SK-N-SH (cell line): Measurements from ENCODE around the gene PPP3R2.

Experiments
- CHD2 ChIP-seq: fragments of 150-350 bp; IDR thresholded peaks from 2 replicates; pipeline ENCODE4 v1.6.1; 2018; ENCODE audit warnings: low read length; ENCODE audit not compliant: partially characterized antibody
- CTCF ChIP-seq: fragments of 200-600 bp; sonication (generic); IDR thresholded peaks from 2 replicates; pipeline ENCODE4 v1.6.1; 2017; ENCODE audit warnings: antibody characterized with exemption, mild to moderate bottlenecking, moderate library complexity
- EP300 ChIP-seq, 2 experiments: IDR thresholded peaks; 2 replicates each; pipeline versions ENCODE4 v1.4.0 to v1.6.1; 2012; ENCODE audit warnings: borderline replicate concordance in 1 of 2, low read depth in 1 of 2, low read length in 1 of 2
- FOXM1 ChIP-seq: IDR thresholded peaks from 2 replicates; pipeline ENCODE4 v1.4.0; 2012; ENCODE audit warnings: low read depth, mild to moderate bottlenecking
- MAX ChIP-seq: IDR thresholded peaks from 2 replicates; pipeline ENCODE4 v1.4.0; 2012; ENCODE audit warnings: low read depth
- POLR2AphosphoS5 ChIP-seq: IDR thresholded peaks from 2 replicates; pipeline ENCODE4 v1.6.1; 2012; ENCODE audit warnings: low read depth, low read length
- RAD21 ChIP-seq: IDR thresholded peaks from 2 replicates; pipeline ENCODE4 v1.6.1; 2012; ENCODE audit warnings: mild to moderate bottlenecking, low read length
- REST ChIP-seq: IDR thresholded peaks from 2 replicates; pipeline ENCODE4 v1.6.1; 2012; ENCODE audit warnings: mild to moderate bottlenecking, low read depth, low read length, moderate library complexity
- TAF1 ChIP-seq: IDR thresholded peaks from 2 replicates; pipeline ENCODE4 v1.6.1; 2012; ENCODE audit warnings: low read depth, mild to moderate bottlenecking, low read length, moderate library complexity, borderline replicate concordance
- TCF12 ChIP-seq: IDR thresholded peaks from 2 replicates; pipeline ENCODE4 v1.4.0; 2012
- TEAD4 ChIP-seq: IDR thresholded peaks from 2 replicates; pipeline ENCODE4 v1.4.0; 2012; ENCODE audit warnings: mild to moderate bottlenecking, borderline replicate concordance; ENCODE audit not compliant: insufficient read depth
- USF1 ChIP-seq: IDR thresholded peaks from 2 replicates; pipeline ENCODE4 v1.4.0; 2012; ENCODE audit warnings: low read depth, borderline replicate concordance

- TF ChIP-seq CTCF (peak; percentile 67), MAX (no peak), REST (no peak), POLR2AphosphoS5 (no peak), TEAD4 (no peak), TCF12 (no peak), FOXM1 (no peak), USF1 (no peak), EP300 (IDR thresholded peaks at IDR 0.05; ENCODE audit: borderline replicate concordance in 1 of 2, low read depth in 1 of 2, low read length in 1 of 2) (no peak), TAF1 (no peak), CHD2 (no peak), RAD21 (peak; percentile 27)
Observed at GRCh38 chr9:101566904-101567724, 27.7 kb downstream of the PPP3R2 start.
